Mucosa of descending colon (tissue), 3 donors: ENCODE results near the gene TRIM2. TPM values are rescaled to one million over a fixed set of nuclear protein-coding genes. Genes with fewer than 3 reads are reported as not detected.
"Not testable (repeated sequence)": the region's sequence is repeated elsewhere in the genome, so short reads cannot be mapped to it uniquely, and the experiment has no call there.

ENCODE experiments used
- ATAC-seq: fragments of 200-7000 bp; cut with Tn5 transposase; one replicate; pipeline ENCODE4 v1.9.1; 2020; ENCODE audit warnings: mild to moderate bottlenecking, moderate library complexity
- DNase-seq, 3 donors: peaks; one replicate each; pipeline ENCODE4 v3.0.0-alpha.2; 2020
- H3K36me3 ChIP-seq: fragments of 200-600 bp; one replicate; pipeline ENCODE4 v1.8.0; 2021; ENCODE audit warnings: low read depth, mild to moderate bottlenecking
- H3K4me1 ChIP-seq: fragments of 200-600 bp; one replicate; pipeline ENCODE4 v1.8.0; 2021; ENCODE audit warnings: low read depth, mild to moderate bottlenecking
- H3K4me3 ChIP-seq: fragments of 200-600 bp; one replicate; pipeline ENCODE4 v1.8.0; 2021; ENCODE audit warnings: mild to moderate bottlenecking
- H3K9me3 ChIP-seq: fragments of 200-600 bp; one replicate; pipeline ENCODE4 v1.8.0; 2021; ENCODE audit warnings: mild to moderate bottlenecking
- CTCF ChIP-seq: fragments of 200-600 bp; IDR thresholded peaks from one replicate; pipeline ENCODE4 v1.8.0; 2022; ENCODE audit warnings: antibody characterized with exemption, mild to moderate bottlenecking
- intact Hi-C, 2 donors: fragments of 100-400 bp; cut with DNase I in 1 of 2; cut with micrococcal nuclease in 1 of 2; formaldehyde crosslinking; loops; one replicate each; pipeline versions ENCODE4 v1.11.0 to v1.11.1; 2022; cut with DNase I, micrococcal nuclease
- total RNA-seq, 3 donors: library from RNA; stranded (reverse); fragmentation: NEBNext Ultra II Directional in 2 of 3; extraction: Animal tissue kit (Norgen Biotek cat#: 25700) in 2 of 3; gene quantifications; one replicate each; pipeline versions ENCODE4 v1.2.1 to v1.2.4, GENCODE V29; 2021 to 2023
- donor health status: DM: no; HTN: no; CAD: no; lungs with moderate emphysema.
- donor health status: DM: no; HTN: no; CAD: no.
- donor health status: DM: no; HTN: yes; CAD: no.

The TRIM2 gene
- total RNA-seq, 3 donors from 2014 or later, result 96.4 to 167 (median 154) TPM

GRCh38 chr4:153159728-153160221 lies 44.5 kb upstream of the TRIM2 start:
- no peak overlapping the region for H3K4me3 ChIP-seq
- no peak for TF ChIP-seq CTCF

GRCh38 chr4:153160821-153161220 lies 43.4 kb upstream of the TRIM2 start:
- TF ChIP-seq CTCF, result no peak
- intact Hi-C loops, result no loop called here
- Histone ChIP-seq H3K4me3 (no peak overlapping the region), H3K9me3 (no peaks in the 10 kb centered on the region), H3K36me3 (no peaks in the 10 kb centered on the region), H3K4me1 (peaks cover 11% of the 10 kb centered on the region)
- ATAC-seq, result no peak
- DNase-seq, result no peak

More at GRCh38 chr4:153159728-153160221, 44.5 kb upstream of the TRIM2 start:
- no peaks in the 10 kb centered on the region for H3K9me3 ChIP-seq
- intact Hi-C loops, result loop anchor here in 1 of 2 donors (10.0 kb wide), 1 partner anchor 45 kb away; the partner anchor contains the start of gene TRIM2
- H3K36me3 ChIP-seq, result no peaks in the 10 kb centered on the region
- H3K4me1 ChIP-seq, result peaks cover 11% of the 10 kb centered on the region
- ATAC-seq (peak; percentile 70), DNase-seq (no peak)

- TF ChIP-seq CTCF, result no peak
- H3K4me3 ChIP-seq, result no peak overlapping the region
- H3K4me1 ChIP-seq, result peaks cover 11% of the 10 kb centered on the region
- no peak for ATAC-seq
- H3K36me3 ChIP-seq, result no peaks in the 10 kb centered on the region
- DNase-seq, result no peak
- intact Hi-C loops, result no loop called here
- no peaks in the 10 kb centered on the region for H3K9me3 ChIP-seq
Measured at GRCh38 chr4:153161226-153161963, 42.8 kb upstream of the TRIM2 start.

- H3K4me3 ChIP-seq, ATAC-seq, DNase-seq, intact Hi-C loops, H3K4me1 ChIP-seq, H3K36me3 ChIP-seq, H3K9me3 ChIP-seq: not testable (repeated sequence)
Measured at GRCh38 chr4:153165236-153165635, 39.0 kb upstream of the TRIM2 start.

GRCh38 chr4:153166716-153167501 lies 37.3 kb upstream of the TRIM2 start:
- Histone ChIP-seq H3K4me1 (no peaks in the 10 kb centered on the region), H3K9me3 (no peaks in the 10 kb centered on the region), H3K4me3 (no peak overlapping the region), H3K36me3 (no peaks in the 10 kb centered on the region)
- intact Hi-C loops, result no loop called here
- no peak for DNase-seq
- TF ChIP-seq CTCF, result no peak
- ATAC-seq, result no peak

- TF ChIP-seq CTCF, result no peak
- intact Hi-C loops, result no loop called here
- Histone ChIP-seq H3K36me3 (no peaks in the 10 kb centered on the region), H3K4me3 (no peak overlapping the region), H3K9me3 (no peaks in the 10 kb centered on the region), H3K4me1 (no peaks in the 10 kb centered on the region)
- no peak for ATAC-seq
- no peak for DNase-seq
Measured at GRCh38 chr4:153169776-153170175, 34.5 kb upstream of the TRIM2 start.
